ENCODE measurements around the gene KIF16B.

KIF16B gene

GRCh38 chr20:16263582-16263981 lies 309.7 kb downstream of the KIF16B start:
- CTCF ChIA-PET: no interaction called here
- no peaks in the 10 kb centered on the region for H3K9me3 ChIP-seq (ENCODE audit: control insufficient read depth, insufficient read depth, low read depth, low read length)

GRCh38 chr20:16262594-16262993 lies 310.7 kb downstream of the KIF16B start:
- no peaks in the 10 kb centered on the region for H3K9me3 ChIP-seq (ENCODE audit: control insufficient read depth, insufficient read depth, low read depth, low read length)
- no peaks in the 10 kb centered on the region for H3K36me3 ChIP-seq (ENCODE audit: control insufficient read depth in 2 of 2, insufficient read depth in 1 of 2, low read length in 2 of 2)
- no peak overlapping the region for H3K27ac ChIP-seq (ENCODE audit: extremely low read depth, low read depth, low read length)
- CTCF ChIA-PET: interaction anchor here (0.6 to 1.0 kb wide), 4 partner anchors 54 to 549 kb away, joined by 3 read pairs; no protein-coding TSS in a partner anchor
- POLR2A ChIA-PET: no interaction called here
- no peaks in the 10 kb centered on the region for H3K4me1 ChIP-seq (ENCODE audit: control insufficient read depth, insufficient read depth, low read length)
- no peak overlapping the region for H3K4me3 ChIP-seq (ENCODE audit: low read depth, low read length)
- TF ChIP-seq ZBTB49 (tag by site-specific recombination; IDR thresholded peaks at IDR 0.05; ENCODE audit: low read depth) (no peak), YY1 (tag by site-specific recombination; IDR thresholded peaks at IDR 0.05) (no peak), ZNF560 (tag by site-specific recombination; IDR thresholded peaks at IDR 0.05; ENCODE audit: borderline replicate concordance) (no peak), GFI1B (tag by site-specific recombination; IDR thresholded peaks at IDR 0.05) (no peak), ZNF624 (tag by site-specific recombination; IDR thresholded peaks at IDR 0.05) (no peak), SP7 (tag by site-specific recombination; IDR thresholded peaks at IDR 0.05) (no peak), EGR2 (tag by site-specific recombination; IDR thresholded peaks at IDR 0.05; ENCODE audit: low read depth) (no peak), ZNF280C (tag by site-specific recombination; IDR thresholded peaks at IDR 0.05) (no peak), HIC1 (tag by site-specific recombination; IDR thresholded peaks at IDR 0.05) (no peak), ZNF610 (tag by site-specific recombination; IDR thresholded peaks at IDR 0.05; ENCODE audit: borderline replicate concordance) (no peak), ZNF510 (tag by site-specific recombination; IDR thresholded peaks at IDR 0.05; ENCODE audit: insufficient replicate concordance) (no peak), ZNF416 (tag by site-specific recombination; IDR thresholded peaks at IDR 0.05) (no peak), ZNF324 (tag by site-specific recombination; IDR thresholded peaks at IDR 0.05) (no peak), ZNF391 (tag by site-specific recombination; IDR thresholded peaks at IDR 0.05; ENCODE audit: borderline replicate concordance, low read depth) (no peak), ZNF571 (tag by site-specific recombination; IDR thresholded peaks at IDR 0.05) (no peak), ZNF548 (tag by site-specific recombination; IDR thresholded peaks at IDR 0.05) (no peak), KLF10 (tag by site-specific recombination; IDR thresholded peaks at IDR 0.05) (no peak)
- TF ChIP-seq, protein P1, sequence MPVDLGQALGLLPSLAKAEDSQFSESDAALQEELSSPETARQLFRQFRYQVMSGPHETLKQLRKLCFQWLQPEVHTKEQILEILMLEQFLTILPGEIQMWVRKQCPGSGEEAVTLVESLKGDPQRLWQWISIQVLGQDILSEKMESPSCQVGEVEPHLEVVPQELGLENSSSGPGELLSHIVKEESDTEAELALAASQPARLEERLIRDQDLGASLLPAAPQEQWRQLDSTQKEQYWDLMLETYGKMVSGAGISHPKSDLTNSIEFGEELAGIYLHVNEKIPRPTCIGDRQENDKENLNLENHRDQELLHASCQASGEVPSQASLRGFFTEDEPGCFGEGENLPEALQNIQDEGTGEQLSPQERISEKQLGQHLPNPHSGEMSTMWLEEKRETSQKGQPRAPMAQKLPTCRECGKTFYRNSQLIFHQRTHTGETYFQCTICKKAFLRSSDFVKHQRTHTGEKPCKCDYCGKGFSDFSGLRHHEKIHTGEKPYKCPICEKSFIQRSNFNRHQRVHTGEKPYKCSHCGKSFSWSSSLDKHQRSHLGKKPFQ (tag by site-specific recombination; IDR thresholded peaks at IDR 0.05): no peak

More at GRCh38 chr20:16263582-16263981, 309.7 kb downstream of the KIF16B start:
- TF ChIP-seq ZNF155 (tag by site-specific recombination; IDR thresholded peaks at IDR 0.05): no peak
- TF ChIP-seq ZNF223 (tag by site-specific recombination; IDR thresholded peaks at IDR 0.05): no peak
- TF ChIP-seq INSM2 (tag by site-specific recombination; IDR thresholded peaks at IDR 0.05): no peak
- TF ChIP-seq SP3 (tag by site-specific recombination; IDR thresholded peaks at IDR 0.05): no peak
- no peak for TF ChIP-seq IKZF3 (tag by site-specific recombination; IDR thresholded peaks at IDR 0.05)
- no peak for TF ChIP-seq ZFP3 (tag by site-specific recombination; IDR thresholded peaks at IDR 0.05; ENCODE audit: low read depth)
- TF ChIP-seq, protein P2, sequence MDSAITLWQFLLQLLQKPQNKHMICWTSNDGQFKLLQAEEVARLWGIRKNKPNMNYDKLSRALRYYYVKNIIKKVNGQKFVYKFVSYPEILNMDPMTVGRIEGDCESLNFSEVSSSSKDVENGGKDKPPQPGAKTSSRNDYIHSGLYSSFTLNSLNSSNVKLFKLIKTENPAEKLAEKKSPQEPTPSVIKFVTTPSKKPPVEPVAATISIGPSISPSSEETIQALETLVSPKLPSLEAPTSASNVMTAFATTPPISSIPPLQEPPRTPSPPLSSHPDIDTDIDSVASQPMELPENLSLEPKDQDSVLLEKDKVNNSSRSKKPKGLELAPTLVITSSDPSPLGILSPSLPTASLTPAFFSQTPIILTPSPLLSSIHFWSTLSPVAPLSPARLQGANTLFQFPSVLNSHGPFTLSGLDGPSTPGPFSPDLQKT (IDR thresholded peaks at IDR 0.05; ENCODE audit: borderline replicate concordance, low read depth, low read length): no peak
- no peak for TF ChIP-seq ZNF292 (tag by site-specific recombination; IDR thresholded peaks at IDR 0.05; ENCODE audit: borderline replicate concordance, low read depth)
- no peak for TF ChIP-seq ZNF138 (tag by site-specific recombination; IDR thresholded peaks at IDR 0.05; ENCODE audit: borderline replicate concordance)
- Histone ChIP-seq H3K4me3 (ENCODE audit: low read depth, low read length) (no peak overlapping the region), H3K36me3 (ENCODE audit: control insufficient read depth in 2 of 2, insufficient read depth in 1 of 2, low read length in 2 of 2) (no peaks in the 10 kb centered on the region), H3K4me1 (ENCODE audit: control insufficient read depth, insufficient read depth, low read length) (no peaks in the 10 kb centered on the region), H3K27ac (ENCODE audit: extremely low read depth, low read depth, low read length) (no peak overlapping the region)
- POLR2A ChIA-PET: no interaction called here

Measured in HEK293 (cell line).